Measurements from ENCODE around the gene TMEM178A.

DNA sequence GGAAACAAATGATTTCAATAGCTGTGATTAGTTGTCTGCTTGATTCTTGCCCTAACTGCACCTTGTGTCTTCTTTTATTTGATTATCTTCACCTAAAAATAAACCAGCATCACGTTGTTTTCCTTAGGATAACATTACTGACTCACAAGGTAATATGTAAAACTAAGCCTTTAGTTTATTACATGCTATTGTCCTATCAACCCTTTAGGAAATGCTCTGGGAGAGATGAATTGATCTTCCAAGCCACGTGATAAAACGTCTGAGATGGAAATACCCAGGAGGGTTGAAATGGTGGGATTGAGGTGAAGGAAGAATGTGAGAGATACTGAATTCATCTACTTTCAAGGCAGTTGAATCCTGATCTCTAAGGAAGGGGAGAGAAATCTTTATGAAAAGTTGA is 34.5 kb upstream of the TMEM178A start:
- TF ChIP-seq, protein P1, sequence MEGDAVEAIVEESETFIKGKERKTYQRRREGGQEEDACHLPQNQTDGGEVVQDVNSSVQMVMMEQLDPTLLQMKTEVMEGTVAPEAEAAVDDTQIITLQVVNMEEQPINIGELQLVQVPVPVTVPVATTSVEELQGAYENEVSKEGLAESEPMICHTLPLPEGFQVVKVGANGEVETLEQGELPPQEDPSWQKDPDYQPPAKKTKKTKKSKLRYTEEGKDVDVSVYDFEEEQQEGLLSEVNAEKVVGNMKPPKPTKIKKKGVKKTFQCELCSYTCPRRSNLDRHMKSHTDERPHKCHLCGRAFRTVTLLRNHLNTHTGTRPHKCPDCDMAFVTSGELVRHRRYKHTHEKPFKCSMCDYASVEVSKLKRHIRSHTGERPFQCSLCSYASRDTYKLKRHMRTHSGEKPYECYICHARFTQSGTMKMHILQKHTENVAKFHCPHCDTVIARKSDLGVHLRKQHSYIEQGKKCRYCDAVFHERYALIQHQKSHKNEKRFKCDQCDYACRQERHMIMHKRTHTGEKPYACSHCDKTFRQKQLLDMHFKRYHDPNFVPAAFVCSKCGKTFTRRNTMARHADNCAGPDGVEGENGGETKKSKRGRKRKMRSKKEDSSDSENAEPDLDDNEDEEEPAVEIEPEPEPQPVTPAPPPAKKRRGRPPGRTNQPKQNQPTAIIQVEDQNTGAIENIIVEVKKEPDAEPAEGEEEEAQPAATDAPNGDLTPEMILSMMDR (IDR thresholded peaks at IDR 0.05) = no peak
- no peak for TF ChIP-seq POLR2A (IDR thresholded peaks at IDR 0.05)
